Endothelial cell (in vitro differentiated cells): ENCODE results near the gene CA12. TPM values are rescaled to one million over a fixed set of nuclear protein-coding genes. Genes with fewer than 3 reads are reported as not detected.

Source experiments
- DNase-seq: peaks from one replicate; pipeline ENCODE4 v3.0.0; 2021; ENCODE audit warnings: low spot score
- H3K27ac Mint-ChIP-seq: one replicate; pipeline ENCODE4 v1.8.0; 2021; ENCODE audit warnings: mixed read lengths, inconsistent platforms; ENCODE audit not compliant: unreplicated experiment
- H3K27me3 Mint-ChIP-seq: one replicate; pipeline ENCODE4 v1.8.0; 2021; ENCODE audit warnings: mild to moderate bottlenecking, moderate library complexity, mixed read lengths, inconsistent platforms; ENCODE audit not compliant: unreplicated experiment
- H3K36me3 Mint-ChIP-seq: one replicate; pipeline ENCODE4 v1.8.0; 2021; ENCODE audit warnings: mild to moderate bottlenecking, low read depth, mixed read lengths, inconsistent platforms; ENCODE audit not compliant: unreplicated experiment
- H3K4me1 Mint-ChIP-seq: one replicate; pipeline ENCODE4 v1.8.0; 2021; ENCODE audit warnings: mild to moderate bottlenecking, mixed read lengths, inconsistent platforms; ENCODE audit not compliant: unreplicated experiment
- H3K4me3 Mint-ChIP-seq: one replicate; pipeline ENCODE4 v1.8.0; 2021; ENCODE audit warnings: mild to moderate bottlenecking, mixed read lengths, inconsistent platforms; ENCODE audit not compliant: unreplicated experiment
- H3K9me3 Mint-ChIP-seq: one replicate; pipeline ENCODE4 v1.8.0; 2021; ENCODE audit warnings: mixed read lengths, inconsistent platforms; ENCODE audit not compliant: unreplicated experiment
- CTCF ChIP-seq: fragments of 200-600 bp; sonication (generic); IDR thresholded peaks from one replicate; pipeline ENCODE4 v1.5.0; 2021; ENCODE audit warnings: antibody characterized with exemption; ENCODE audit not compliant: unreplicated experiment
- total RNA-seq: library from RNA; stranded (reverse); fragmentation: NEBNext Ultra II Directional; extraction: Animal tissue kit (Norgen Biotek cat#: 25700); gene quantifications from one replicate; pipeline ENCODE4 v1.2.1, GENCODE V29; 2021; ENCODE audit not compliant: unreplicated experiment

CA12 gene
- total RNA-seq, 1 donor from 2014 or later = 0.44 TPM

- Mint-ChIP-seq H3K27ac (no peak overlapping the region), H3K27me3 (peaks cover 10% of the 10 kb centered on the region), H3K36me3 (peaks cover 3% of the 10 kb centered on the region), H3K4me3 (no peak overlapping the region), H3K4me1 (peaks cover 9% of the 10 kb centered on the region), H3K9me3 (no peaks in the 10 kb centered on the region)
- TF ChIP-seq CTCF = no peak
- no peak for DNase-seq
Observed at GRCh38 chr15:63385911-63386531, 4.4 kb upstream of the CA12 start.

GRCh38 chr15:63384906-63385305, 3.3 kb upstream of the CA12 start:
- Mint-ChIP-seq H3K4me1 (peaks cover 17% of the 10 kb centered on the region), H3K27me3 (peaks cover 15% of the 10 kb centered on the region), H3K9me3 (no peaks in the 10 kb centered on the region), H3K4me3 (no peak overlapping the region), H3K27ac (no peak overlapping the region), H3K36me3 (peaks cover 3% of the 10 kb centered on the region)
- TF ChIP-seq CTCF = no peak
- DNase-seq = no peak

- Mint-ChIP-seq H3K36me3 (peaks cover 3% of the 10 kb centered on the region), H3K27ac (no peak overlapping the region), H3K4me3 (no peak overlapping the region), H3K4me1 (peaks cover 21% of the 10 kb centered on the region), H3K27me3 (peaks cover 19% of the 10 kb centered on the region), H3K9me3 (no peaks in the 10 kb centered on the region)
- no peak for TF ChIP-seq CTCF
- DNase-seq = no peak
Observed at GRCh38 chr15:63382966-63383710, 1.5 kb upstream of the CA12 start.

DNA sequence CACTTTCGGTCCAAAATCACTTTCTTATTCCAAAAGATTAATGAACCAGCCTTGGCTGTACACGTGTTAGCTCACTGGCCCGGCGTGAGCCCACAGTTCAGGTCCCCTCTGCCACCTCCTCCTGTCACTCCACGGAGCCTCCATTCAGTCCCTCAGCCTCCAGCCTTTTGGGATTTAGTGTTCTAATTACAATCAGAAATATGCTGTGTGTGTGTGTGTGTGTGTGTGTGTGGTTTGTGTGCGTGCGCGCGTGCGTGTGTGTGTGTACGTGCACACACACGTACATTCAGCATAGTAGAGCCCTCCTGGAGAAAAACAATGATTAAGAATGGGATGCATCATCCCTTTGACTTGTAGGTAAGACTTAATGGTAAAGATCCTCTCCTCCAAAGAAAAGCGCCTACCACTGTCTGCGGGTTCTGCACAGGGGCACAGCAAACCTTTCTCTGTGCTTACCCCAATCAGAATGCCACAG, 801 bp downstream of the CA12 start:
- H3K4me1 Mint-ChIP-seq = peaks cover 21% of the 10 kb centered on the region
- DNase-seq = no peak

More for the DNA sequence above, 801 bp downstream of the CA12 start:
- no peak for TF ChIP-seq CTCF
- H3K27me3 Mint-ChIP-seq = peaks cover 19% of the 10 kb centered on the region
- H3K4me3 Mint-ChIP-seq = peak overlapping the region; percentile 81
- H3K9me3 Mint-ChIP-seq = no peaks in the 10 kb centered on the region
- no peaks in the 10 kb centered on the region for H3K36me3 Mint-ChIP-seq
- H3K27ac Mint-ChIP-seq = no peak overlapping the region
